HEK293T (cell line): Measurements from ENCODE around the gene SLC37A2.

Source experiments
- BHLHE40 ChIP-seq: fragments of 450-650 bp; IDR thresholded peaks from 2 replicates; pipeline ENCODE4 v1.6.1; 2016; ENCODE audit warnings: mild to moderate bottlenecking, moderate library complexity, borderline replicate concordance
- ELF4 ChIP-seq: fragments of 450-650 bp; IDR thresholded peaks from 2 replicates; pipeline ENCODE4 v1.6.1; 2017; ENCODE audit warnings: antibody characterized with exemption
- FOXK2 ChIP-seq: fragments of 450-650 bp; IDR thresholded peaks from 2 replicates; pipeline ENCODE4 v1.6.1; 2016; ENCODE audit warnings: mild to moderate bottlenecking
- FOXM1 ChIP-seq: fragments of 450-650 bp; IDR thresholded peaks from 2 replicates; pipeline ENCODE4 v1.6.1; 2017; ENCODE audit warnings: mild to moderate bottlenecking, borderline replicate concordance
- HDGF ChIP-seq: fragments of 450-650 bp; IDR thresholded peaks from 2 replicates; pipeline ENCODE4 v1.6.1; 2017; ENCODE audit warnings: antibody characterized with exemption, borderline replicate concordance
- SP1 ChIP-seq: fragments of 450-650 bp; IDR thresholded peaks from 2 replicates; pipeline ENCODE4 v1.6.1; 2017
- SUZ12 ChIP-seq: fragments of 450-650 bp; IDR thresholded peaks from 2 replicates; pipeline ENCODE4 v1.6.1; 2016; ENCODE audit warnings: mild to moderate bottlenecking
- TARDBP ChIP-seq: fragments of 450-650 bp; IDR thresholded peaks from 2 replicates; pipeline ENCODE4 v1.6.1; 2016
- ZNF384 ChIP-seq: fragments of 450-650 bp; IDR thresholded peaks from 2 replicates; pipeline ENCODE4 v1.6.1; 2016

GRCh38 chr11:125052047-125052446, 11.1 kb upstream of the SLC37A2 start:
- TF ChIP-seq FOXK2 (no peak), SP1 (no peak), SUZ12 (no peak), HDGF (no peak), BHLHE40 (no peak), FOXM1 (no peak), ELF4 (no peak), ZNF384 (no peak), TARDBP (no peak)
